HS-5 (cell line): Measurements from ENCODE around the gene TCF3.
"Not testable (repeated sequence)": the region's sequence is repeated elsewhere in the genome, so short reads cannot be mapped to it uniquely, and the experiment has no call there.

Source experiments
- DNase-seq: peaks from one replicate; pipeline ENCODE4 v3.0.0-alpha.2; 2012; ENCODE audit warnings: low read depth

The TCF3 gene

DNA sequence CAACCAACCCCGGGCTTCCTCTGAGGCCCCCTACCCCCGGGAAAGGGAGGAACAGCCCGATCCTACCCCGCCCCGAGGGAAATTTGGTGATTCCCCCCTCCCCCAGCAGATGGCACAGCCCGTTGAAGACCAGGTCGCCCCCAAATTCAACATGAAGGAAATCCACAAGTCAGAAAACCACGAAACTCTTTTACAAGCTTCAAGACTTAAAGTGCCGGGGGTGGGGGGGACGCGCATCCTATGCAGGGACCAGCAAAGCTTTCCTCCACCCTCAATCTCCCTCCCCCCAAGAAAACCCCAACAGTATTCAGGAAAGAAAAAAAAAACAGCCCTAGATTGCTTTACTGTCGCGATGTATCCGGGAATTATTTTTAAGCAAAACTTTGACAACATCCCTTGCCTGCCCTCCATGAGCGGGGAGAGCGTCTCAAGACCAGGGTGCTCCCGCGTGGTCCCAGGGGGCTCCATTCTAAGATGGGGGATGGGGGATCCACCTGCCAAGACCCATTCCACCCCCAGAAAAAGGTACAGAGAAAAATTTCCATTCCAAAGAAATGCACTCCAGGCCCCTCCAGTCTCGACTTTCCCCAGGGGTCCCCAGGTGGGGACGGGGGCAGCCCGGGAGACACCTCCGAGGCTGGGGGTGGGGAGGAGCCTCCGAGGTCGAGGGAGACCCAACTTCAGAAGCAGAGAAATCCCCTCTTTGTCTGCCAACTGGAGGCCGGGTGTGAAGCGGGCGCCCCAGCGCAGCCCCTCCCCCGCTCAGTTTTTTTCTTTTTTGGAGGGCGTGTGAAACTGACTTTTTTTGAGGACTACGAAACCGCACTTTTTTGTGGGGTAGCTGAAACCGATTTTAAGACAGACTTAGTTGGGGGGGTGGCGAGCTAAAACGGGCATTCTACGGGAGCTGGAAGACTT is 1.5 kb downstream of the TCF3 start:
- DNase-seq, result no peak

DNA sequence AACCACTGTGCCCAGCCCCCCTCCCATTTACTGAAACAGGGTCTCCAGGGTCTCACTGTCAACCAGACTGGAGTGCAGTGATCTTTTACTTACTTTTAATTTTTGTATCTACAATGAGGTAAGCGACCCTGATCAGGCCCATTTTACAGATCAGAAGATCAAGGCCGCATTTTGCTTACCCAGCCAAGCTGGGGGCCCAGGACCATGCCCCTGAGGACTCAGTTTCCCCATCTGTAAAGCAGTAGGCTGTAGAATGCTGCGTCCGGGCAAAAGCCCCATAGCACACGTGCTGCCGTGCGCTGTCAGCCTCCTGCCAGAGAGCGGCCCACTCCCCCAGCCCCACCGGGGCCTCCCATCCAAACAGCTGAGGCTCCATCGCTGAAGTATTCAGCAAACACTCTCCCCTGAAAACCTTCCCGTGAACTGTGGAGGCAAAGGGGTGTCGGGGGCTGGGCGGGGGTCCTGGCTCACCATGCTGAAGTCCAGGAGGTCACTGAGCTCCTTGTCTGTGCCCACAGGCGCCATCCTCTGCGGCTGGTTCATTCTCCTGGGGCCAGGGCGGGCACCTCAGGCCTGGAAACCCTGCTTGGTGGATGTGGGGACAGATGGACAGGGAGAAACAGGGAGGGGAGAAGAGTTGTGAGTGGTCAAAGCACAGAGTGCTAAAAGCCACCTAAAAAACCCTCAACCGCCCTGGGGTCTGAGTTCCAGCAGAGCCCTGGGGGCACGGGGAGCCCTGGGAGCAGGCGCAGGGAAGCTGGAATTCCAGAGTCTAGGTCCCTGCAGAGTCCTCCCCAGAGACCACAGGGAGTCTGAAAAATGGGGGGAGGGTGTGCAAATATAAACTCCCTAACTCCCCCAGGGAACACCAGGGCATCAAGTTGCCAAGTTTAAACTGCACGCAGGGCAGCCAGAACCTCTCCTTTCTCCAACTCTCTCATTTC is 2.4 kb downstream of the TCF3 start:
- DNase-seq, result no peak

DNA sequence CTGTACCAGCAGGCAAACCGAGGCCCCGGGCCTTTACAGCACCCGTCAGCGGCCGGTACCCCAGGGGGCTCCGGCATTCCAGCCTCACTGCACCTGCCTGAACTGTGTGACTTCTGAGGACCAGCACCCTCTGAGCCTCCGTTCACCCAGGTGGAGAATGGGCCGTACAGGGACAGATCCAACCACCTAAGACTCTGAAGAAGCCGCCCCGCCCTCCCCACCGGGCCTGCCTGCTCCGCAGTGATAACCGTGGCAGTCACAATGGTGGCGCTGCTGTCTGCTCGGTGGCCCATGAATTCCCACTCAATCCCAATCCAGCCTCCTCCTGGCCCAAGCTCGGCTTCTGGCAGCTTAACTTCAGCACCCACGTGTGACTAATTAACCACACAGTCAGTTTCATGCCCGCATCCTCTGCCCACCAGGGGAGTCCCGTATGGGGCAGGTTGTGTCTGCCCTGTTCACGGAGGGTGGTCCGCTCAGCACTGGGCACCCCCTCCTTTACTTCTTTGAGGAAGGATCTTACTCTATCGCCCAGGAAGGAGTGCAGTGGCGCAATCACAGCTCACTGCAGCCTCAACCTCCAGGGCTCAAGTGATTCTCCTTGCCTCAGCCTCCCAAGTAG is 3.4 kb downstream of the TCF3 start:
- no peak for DNase-seq

DNA sequence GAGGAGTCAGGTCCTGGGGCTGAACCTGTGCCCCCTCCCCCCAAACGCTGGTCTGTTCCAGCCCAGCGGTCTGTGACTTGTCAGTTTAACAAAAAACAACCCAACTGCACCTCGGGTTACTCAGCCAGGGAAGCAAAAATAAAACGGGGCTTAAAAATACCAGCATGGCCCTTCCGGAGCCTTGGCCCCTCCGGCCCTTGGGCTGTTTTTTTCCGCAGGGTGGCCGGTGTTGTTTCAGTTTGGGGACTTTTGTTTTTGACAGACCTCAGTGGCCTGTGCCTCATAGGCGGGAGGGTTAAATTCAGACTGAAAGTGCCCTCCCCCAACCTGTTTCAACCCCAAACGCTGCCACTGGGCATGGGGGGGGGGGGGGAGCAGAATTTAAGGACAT is 4.0 kb downstream of the TCF3 start:
- no peak for DNase-seq

DNA sequence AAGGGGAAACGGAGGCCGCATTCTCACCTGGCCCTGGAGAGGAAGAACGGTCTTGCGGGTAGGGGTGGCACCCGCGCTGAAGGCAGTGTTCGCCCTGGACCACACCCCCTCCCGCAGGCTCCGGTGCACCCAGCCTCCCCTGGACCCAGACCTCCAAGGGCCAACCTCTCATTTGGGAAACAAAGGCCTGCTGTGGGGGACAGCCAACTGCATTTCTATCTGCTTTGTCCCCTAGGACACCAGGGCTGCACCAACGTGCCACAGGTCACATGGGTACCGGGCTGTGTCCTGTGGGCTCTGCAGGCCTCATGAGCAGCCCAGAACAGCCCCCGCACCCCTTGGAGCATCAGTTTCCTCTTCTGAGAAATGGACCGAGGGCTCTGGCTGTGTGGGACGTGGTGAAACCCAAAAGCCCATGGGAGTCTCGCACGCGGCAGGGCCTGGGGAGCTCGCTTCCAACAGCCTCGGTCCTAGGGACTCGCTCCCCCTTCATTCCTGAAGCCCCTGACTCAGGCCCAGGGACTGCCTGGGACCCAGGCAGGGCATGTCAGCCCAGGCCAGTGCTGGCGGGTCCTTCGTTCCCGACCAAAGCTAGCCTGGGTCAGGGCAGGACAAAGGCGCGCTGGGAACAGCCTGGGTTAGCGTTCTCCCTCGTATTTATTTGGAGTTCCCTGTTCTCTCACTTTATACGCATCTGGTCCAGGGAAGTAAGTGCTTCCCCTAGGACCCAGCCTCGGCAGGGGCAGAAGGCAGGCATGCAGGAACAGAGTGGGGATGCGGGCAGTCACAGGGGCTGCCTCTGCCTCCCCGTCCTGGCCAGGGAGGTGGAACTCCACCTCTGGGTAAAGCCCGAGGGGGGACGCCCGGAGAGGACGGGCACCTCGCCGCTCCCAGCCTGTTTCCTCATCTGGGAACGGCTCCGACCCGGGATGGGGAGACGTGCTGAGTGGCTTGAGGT is 4.6 kb downstream of the TCF3 start:
- no peak for DNase-seq

DNA sequence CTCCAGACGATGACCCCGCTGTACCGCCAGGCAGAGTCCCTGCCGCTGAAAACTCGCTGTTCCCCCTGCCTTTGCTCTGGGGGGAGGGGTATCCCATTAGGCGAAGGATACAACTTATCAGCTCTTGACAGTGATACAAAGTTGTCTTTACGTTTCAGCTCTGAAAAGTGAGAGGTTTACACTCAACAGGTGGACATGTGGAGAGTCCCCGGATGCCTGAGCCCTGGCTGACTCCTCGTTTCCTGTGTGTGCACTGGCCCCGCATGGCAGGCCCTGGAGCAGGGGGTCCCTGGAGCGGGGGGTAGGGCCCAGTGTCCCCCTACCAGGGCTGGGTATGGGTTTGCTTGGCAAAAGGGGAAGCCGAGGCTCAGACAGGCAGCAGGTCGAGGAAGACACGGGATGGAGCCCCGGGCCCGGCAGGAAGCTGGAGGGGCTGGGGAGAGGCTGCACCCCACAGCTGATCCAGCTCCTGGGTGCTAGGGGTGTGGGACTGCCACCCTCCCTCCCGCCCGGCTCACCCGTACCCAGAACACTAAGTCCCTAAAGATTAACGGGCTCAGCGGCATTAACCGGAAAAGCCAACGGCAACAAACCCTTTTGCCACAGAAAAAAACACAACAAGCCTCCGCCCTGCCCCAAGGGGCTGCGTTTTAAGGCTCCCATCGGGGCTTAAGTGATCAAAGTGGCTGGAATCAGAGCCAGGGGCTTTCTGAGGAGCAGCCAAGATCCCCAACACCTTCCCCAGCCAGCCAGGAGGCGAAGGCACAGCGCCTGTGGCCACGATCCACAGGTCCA is 5.6 kb downstream of the TCF3 start:
- no peak for DNase-seq

DNA sequence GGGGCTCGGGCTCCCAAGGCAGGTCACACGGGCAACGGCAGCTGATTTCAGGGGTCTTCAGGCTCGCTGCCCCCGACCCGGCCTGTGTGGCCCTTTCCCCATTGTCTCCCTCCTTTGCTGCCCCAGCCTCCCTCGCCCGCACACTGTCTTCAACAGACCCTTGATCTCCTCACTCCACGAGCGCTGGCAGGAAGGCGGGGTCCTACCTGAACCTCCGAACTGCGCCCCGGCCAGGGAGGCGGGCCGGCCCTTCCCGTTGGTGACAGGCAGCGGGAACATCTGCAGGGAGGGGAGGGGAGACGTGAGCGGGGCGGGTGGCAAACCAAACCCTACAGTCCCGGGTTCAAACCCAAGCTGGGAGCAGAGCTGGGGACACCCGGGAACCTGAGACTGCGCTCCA is 6.3 kb downstream of the TCF3 start:
- DNase-seq, result no peak

DNA sequence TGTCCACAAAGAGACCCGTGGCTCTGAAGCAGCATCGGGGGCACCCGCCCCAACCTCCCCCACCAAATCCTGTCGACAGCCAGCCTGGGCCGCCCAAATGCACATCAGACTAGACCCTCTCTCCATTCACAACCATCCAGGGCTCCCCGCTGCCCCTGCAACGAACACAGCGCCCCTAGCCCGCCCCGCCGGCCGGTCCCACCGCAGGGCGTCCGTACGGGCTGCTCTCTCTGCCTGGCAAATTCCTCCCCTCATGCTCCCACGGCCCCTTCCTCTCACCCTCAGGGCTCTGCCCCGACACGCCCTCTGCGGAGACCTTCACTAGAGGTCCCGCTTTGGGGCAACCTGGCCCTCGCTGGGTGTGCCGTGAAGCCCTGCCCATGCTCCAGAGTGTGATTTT is 7.1 kb downstream of the TCF3 start:
- DNase-seq, result no peak

DNA sequence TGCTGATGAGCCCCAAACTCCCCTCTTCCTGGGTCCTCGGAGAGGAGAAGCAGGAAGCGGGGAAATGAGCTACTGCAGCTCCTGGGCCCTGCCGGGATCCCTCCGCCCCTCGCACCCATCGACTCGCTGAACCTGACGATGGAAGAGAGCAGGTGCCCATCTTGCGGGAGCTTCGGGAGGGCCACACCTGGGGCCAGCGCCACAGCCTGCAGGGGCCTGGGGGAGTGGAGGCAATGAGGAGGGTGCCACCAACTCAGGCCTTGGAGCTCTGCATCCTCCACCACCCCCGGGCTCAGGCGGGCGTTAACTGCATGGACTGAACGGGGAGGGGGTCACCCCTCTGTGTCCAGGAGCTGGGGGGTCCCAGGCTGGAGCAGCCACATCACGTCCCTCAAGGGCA is 8.3 kb downstream of the TCF3 start:
- no peak for DNase-seq

DNA sequence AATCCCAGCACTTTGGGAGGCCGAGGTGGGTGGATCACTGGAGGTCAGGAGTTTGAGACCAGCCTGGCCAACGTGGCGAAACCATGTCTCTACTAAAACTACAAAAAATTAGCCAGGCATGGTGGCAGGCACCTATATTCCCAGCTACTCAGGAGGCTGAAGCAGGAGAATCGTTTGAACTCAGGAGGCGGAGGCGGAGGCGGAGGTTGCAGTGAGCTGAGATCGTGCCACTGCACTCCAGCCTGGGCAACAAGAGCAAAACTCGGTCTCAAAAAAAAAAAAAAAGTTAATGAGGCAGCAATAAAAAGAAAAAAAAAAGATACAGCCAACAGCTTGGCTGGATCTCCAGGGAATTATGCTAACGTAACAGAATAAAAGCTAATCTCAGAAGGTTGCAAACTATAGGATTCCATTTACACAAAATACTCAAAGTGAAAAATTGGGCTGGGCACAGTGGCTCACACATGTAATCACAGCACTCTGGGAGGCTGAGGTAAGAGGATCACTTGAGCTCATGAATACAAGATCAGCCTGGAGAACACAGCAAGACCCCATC is 11.4 kb downstream of the TCF3 start:
- DNase-seq, result not testable (repeated sequence)

DNA sequence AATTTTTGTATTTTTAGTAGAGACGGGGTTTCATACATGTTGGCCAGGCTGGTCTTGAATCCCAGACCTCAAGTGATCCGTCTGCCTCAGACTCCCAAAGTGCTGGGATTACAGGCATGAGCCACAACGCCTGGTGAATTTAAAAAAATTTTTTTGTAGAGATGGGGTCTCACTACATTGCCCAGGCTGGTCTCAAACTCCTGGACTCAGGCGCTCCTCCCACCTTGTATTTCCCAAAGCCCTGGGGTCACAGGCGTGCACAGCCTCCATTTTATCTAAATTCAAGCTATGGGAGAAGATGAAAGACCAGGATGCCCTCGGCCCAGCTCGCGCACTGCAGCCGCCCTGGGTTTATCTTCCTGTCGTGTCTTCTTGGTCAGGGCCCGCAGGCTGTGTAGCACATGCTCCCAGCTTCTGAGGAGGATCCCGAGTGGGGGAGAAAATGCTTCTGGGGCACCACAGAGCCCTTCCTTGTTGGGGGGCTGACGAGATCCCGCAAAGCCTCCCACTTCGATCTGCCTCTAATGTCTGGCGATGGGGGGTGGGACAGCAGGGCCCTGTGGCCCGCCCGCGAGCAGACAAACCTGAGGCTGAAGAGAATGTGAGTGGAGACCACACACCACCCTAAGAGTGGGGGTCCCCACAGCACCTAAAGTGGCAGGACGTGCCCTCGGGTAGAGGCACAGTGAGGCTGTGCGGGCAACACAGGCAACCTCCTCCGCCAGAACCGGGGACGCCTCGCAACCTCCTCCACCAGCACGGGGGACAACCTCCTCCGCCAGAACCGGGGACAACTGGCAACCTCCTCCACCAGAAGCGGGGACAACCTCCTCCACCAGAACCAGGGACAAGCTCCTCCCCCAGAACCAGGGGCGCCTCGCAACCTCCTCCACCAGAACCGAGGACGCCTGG is 15.8 kb downstream of the TCF3 start:
- no peak for DNase-seq

DNA sequence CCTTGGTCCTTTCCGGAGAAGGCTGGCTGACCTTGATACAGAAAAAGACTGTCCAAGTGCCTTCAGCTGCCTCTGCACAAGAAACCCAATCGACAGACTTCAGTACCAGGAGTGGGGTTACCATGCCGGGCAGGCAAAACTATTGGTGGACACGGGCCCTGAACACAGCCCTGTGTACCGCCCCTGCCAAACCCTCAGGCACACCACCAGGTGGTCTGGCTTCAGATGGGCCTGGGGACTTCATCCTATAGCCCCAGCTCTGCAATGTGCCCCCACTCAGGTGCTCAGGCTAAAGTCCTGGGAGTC is 17.5 kb downstream of the TCF3 start:
- DNase-seq, result no peak

DNA sequence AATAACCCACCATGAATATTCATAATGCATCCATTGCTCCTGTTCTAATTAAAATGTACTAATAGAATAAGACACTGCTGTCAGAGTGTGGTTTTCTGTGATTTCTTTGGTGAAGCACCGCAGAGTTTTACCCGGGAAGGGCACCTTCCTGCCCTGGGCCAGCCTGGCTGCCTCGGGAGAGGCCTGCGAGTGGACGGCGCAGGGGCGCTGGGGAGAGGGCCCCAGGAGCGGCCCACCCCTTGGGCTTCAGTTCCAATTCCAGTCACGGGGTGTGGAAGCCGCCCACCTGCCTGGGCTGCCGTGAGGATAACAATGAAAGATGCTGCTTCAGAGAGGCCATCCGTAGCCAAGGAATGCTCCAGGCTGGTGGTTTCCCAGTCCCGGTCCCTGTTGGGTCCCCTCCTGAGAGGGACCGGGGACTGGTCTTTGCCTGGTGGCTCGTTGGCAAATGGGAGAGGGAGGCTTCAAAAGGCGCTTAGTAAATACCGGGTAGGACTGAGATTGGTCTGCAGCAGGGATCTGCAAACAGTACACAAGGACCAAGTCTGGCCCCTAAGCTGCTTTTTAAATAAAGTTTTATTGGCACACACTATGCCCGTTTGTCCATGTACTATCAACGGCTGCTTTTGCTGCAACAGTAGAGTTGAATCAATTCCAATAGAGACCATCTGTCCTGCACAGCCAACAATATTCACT is 18.0 kb downstream of the TCF3 start:
- DNase-seq, result no peak

DNA sequence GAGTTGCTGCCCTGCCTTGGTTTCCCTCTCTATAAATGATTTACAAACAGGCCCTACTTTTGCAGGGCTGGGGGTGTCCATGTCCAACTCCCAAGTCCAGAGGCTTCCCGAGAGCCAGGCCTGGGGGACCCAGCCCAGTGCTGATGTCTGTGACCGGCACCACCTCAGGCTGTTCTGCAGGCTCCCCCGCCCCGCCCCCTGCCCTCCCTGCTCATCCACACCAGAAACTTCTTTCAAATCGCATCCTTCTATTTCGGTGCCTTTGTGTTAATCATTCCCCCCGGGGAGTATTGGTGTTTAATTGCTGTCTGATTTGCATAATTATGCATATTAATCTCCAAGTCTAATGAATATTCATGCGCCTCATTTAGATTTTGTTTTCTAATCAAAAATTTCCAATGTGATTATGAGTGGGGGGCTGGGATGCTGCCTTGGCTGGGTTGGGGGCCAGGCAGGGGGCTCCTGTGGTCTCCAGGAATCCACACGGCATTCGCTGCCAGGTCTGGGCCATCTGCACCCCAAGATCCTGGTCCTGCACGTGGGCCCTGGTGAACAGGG is 19.1 kb downstream of the TCF3 start:
- DNase-seq, result no peak

DNA sequence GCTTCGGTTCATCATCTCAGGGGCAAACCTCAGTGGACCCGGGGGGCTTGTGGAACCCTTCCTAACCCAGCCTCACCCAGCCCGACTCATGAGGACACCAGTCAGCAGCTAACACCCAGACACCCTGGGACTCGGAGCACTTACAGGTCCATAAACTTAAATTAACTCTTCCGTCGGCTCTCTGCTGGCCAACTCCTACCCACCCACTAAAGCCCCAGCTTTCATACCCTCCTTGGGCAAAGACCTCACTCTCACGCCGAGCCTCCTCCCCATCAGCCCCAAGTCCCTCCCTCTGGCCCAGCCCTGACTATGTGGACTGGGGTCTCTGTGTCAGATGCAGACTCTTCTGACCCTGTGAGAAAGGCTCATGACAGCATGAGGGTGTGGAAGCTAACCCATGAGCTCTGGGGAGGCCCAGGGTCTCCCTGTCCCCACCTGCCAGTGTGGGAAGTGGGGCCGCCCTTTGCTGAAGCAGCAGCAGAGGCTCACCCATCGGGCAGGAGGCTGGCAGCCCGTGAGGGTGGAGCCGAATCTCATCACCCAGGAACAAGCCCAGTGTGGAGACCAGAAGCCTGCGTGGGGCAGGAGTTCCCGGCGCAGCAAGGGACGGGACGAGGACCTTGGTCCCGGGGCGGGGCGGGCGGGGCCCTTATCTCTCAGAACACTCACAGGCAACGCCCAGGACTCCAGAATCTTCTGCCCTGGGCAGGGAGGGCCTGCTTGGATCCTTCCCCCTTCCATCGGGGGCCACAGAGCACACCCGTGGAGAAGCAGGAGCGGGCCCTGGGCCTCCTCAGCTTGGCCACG is 19.8 kb downstream of the TCF3 start:
- no peak for DNase-seq

DNA sequence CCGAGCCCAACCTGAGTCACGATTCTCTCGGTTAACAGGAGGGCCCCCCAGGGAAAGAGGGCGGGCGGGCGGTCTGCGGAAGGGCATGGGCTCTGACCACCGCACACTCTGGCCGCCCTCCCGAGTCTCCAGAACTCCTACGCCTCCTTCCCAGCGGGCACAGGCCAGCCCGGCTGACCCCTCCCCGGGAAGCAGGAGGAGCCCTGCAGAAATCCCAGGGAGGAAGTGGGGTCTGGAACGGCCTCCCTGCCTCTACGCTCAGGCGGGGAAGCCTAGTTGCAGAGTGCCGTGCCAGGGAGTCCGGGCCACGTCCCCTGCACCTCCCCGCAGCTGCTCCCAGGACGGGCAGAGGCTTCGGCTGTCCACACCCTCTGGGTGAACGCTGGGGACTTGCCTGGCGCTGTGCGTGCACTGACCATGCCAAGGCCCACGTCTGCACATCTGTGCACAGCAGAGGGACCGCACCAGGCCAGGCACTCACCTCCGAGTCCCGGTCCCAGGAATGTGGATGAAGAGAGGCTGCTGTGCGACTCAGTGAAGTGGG is 20.8 kb downstream of the TCF3 start:
- no peak for DNase-seq

DNA sequence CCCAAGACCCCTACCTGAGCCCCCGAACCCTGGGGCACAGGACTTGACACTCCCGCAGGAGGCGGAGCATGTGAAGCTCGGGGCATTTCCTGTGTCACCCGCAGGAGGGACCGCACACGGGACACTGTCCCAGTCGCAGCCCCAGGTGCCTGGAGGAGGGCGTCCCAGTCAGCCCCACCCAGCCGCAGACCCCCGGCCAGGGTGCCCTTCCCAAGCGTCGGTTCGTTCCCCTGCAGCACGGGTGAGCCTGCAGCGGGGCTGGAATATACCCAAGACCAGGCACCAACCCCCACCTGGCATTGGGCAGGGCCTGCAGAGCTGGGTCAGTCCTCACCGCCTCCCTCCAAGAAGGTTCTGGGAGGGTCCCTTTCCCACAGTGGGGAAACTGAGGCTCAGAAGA is 21.6 kb downstream of the TCF3 start:
- DNase-seq, result no peak
